Spleen (tissue), 11 donors: ENCODE measurements around the gene HOTAIR. TPM values are rescaled to one million over a fixed set of nuclear protein-coding genes. Genes with fewer than 3 reads are reported as not detected.

Experiments used
- DNase-seq: peaks from one replicate; pipeline ENCODE4 v3.0.0-alpha.2; 2020
- H3K27ac ChIP-seq, 8 donors: fragments of 200-600 bp; sonication (generic) in 7 of 8; 1 replicate in 4 of 8; 2 replicates in 4 of 8; pipeline versions ENCODE4 v1.5.0 to v1.8.0; 2016 to 2021; ENCODE audit warnings: inconsistent platforms in 4 of 8, mild to moderate bottlenecking in 4 of 8, moderate library complexity in 1 of 8
- H3K27me3 ChIP-seq, 7 donors: fragments of 200-600 bp; sonication (generic) in 6 of 7; replicated peaks in 1 of 7; 1 replicate in 4 of 7; 2 replicates in 3 of 7; pipeline versions ENCODE4 v1.5.0 to v1.8.0; 2016 to 2021; ENCODE audit warnings: inconsistent platforms in 3 of 7, mild to moderate bottlenecking in 1 of 7
- H3K36me3 ChIP-seq, 6 donors: fragments of 200-600 bp; sonication (generic) in 5 of 6; 1 replicate in 4 of 6; 2 replicates in 2 of 6; pipeline versions ENCODE4 v1.5.0 to v1.8.0; 2016 to 2021; ENCODE audit warnings: inconsistent platforms in 2 of 6
- H3K4me1 ChIP-seq, 6 donors: fragments of 200-600 bp; sonication (generic) in 5 of 6; 1 replicate in 3 of 6; 2 replicates in 3 of 6; pipeline versions ENCODE4 v1.5.0 to v1.8.0; 2016 to 2021; ENCODE audit warnings: inconsistent platforms in 3 of 6
- H3K4me3 ChIP-seq, 8 donors: fragments of 200-600 bp; sonication (generic) in 7 of 8; 1 replicate in 4 of 8; 2 replicates in 4 of 8; pipeline versions ENCODE4 v1.5.0 to v1.8.0; 2016 to 2021; ENCODE audit warnings: inconsistent platforms in 4 of 8, mild to moderate bottlenecking in 4 of 8, moderate library complexity in 2 of 8
- H3K9me3 ChIP-seq, 8 donors: fragments of 200-600 bp; sonication (generic) in 7 of 8; 1 replicate in 4 of 8; 2 replicates in 4 of 8; pipeline versions ENCODE4 v1.5.0 to v1.8.0; 2016 to 2021; ENCODE audit warnings: inconsistent platforms in 4 of 8
- POLR2A ChIP-seq, 3 donors: fragments of 450-650 bp; IDR thresholded peaks; one replicate each; pipeline ENCODE4 v1.5.1; 2017; ENCODE audit warnings: antibody characterized with exemption in 3 of 3, mild to moderate bottlenecking in 1 of 3
- POLR2AphosphoS5 ChIP-seq, 3 donors: sonication (generic); formaldehyde crosslinking; IDR thresholded peaks; one replicate each; pipeline ENCODE4 v1.5.1; 2017; ENCODE audit warnings: antibody characterized with exemption in 3 of 3
- WGBS, 5 donors: extraction: QIAGEN DNeasy Blood & Tissue Kit in 3 of 5; methylation state at CpG; one replicate each; pipeline versions ENCODE4 v1.1.5 to v1.1.7; 2013 to 2018; 5-methylcytosine and 5-hydroxymethylcytosine counted together
- intact Hi-C: fragments of 100-400 bp; cut with DNase I; formaldehyde crosslinking; loops from one replicate; pipeline ENCODE4 v1.15.0; 2023; ENCODE audit warnings: low total_unique reads
- polyA plus RNA-seq, 3 donors: library from polyadenylated mRNA; stranded (reverse); fragments of 200-250 nt; gene quantifications; one replicate each; pipeline ENCODE4 v1.2.1, GENCODE V29; 2013
- total RNA-seq, 7 donors: library from RNA; depleted of rRNA in 3 of 7; stranded (reverse); fragments of >200 nt in 3 of 7; fragmentation: NEBNext Ultra II Directional in 4 of 7; extraction: Animal tissue kit (Norgen Biotek cat#: 25700) in 4 of 7; gene quantifications; one replicate each; pipeline versions ENCODE4 v1.1.0 to v1.2.1, GENCODE V29; 2016 to 2021
- TF ChIP-seq, protein P1 (sequence below), 11 experiments: fragments of 200-600 bp in 7 of 11; fragments of 450-650 bp in 4 of 11; sonication (generic) in 4 of 11; IDR thresholded peaks in 8 of 11; conservative IDR thresholded peaks in 3 of 11; 1 replicate in 7 of 11; 2 replicates in 4 of 11; pipeline versions ENCODE4 v1.4.0 to v1.8.0; 2016 to 2021; ENCODE audit warnings: antibody characterized with exemption in 11 of 11, inconsistent platforms in 4 of 11, mild to moderate bottlenecking in 1 of 11
- donor health status: healthy with polysubstance abuse.
- donor health status: DM: no; HTN: no; CAD: no; lungs with moderate emphysema.
- donor health status: DM: no; HTN: no; CAD: no.
- donor health status: Bipolar disorder and iron deficiency.
- donor health status: healthy.
- donor health status: DM: no; HTN: no; CAD: no.
- donor health status: DM: yes; HTN: yes; CAD: no.

HOTAIR gene
- total and polyA plus RNA-seq, 10 donors = not detected

DNA sequence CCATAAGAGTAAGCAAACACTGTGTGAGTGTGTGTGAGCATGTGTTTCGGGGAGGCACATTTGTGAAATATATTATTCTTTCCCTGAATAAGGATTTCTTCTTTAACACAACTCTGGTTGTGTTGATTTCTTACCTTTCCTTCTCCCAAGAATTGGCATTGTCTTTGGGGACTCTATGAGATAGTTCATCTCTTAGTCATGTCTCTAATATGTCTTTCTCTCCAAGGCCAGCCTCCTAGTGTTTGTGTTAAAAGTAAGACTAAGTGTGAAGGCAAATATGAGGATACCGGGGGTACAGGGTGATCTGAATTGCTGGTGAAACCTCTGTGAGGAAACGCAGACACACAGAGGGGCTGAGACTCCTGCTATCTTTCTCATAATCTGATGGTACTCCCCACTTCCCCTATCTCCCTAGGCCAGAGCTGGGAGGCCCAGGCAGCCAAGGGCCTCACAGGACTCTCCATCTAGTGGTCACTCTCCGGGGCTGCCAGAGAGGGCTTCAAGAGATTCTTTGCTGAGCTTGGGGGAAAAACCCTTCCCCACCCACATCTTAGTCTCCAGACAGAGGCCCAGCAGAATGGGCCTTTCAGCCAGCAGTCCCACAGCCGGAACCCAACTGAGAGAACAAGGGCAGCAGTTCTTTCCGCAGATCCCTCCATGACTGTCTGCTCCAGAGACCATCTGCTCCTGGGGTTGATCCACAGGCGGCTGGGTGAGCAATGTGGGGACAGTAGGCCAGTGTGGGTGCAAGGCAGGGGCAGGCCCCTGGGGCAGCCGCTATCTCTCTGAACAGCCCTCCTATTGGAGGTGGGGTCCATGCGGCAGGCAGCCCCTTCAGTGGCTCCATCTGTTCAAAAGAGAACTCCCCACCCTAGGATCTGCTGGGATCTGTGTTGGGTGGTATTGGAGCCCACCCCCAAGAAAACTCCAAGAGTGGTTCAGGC lies 25.8 kb downstream of the HOTAIR start:
- TF ChIP-seq, protein P1, sequence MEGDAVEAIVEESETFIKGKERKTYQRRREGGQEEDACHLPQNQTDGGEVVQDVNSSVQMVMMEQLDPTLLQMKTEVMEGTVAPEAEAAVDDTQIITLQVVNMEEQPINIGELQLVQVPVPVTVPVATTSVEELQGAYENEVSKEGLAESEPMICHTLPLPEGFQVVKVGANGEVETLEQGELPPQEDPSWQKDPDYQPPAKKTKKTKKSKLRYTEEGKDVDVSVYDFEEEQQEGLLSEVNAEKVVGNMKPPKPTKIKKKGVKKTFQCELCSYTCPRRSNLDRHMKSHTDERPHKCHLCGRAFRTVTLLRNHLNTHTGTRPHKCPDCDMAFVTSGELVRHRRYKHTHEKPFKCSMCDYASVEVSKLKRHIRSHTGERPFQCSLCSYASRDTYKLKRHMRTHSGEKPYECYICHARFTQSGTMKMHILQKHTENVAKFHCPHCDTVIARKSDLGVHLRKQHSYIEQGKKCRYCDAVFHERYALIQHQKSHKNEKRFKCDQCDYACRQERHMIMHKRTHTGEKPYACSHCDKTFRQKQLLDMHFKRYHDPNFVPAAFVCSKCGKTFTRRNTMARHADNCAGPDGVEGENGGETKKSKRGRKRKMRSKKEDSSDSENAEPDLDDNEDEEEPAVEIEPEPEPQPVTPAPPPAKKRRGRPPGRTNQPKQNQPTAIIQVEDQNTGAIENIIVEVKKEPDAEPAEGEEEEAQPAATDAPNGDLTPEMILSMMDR (IDR thresholded peaks at IDR 0.05 in 8 of 11, conservative IDR thresholded peaks at IDR 0.05 in 3 of 11) = no peak
- TF ChIP-seq POLR2AphosphoS5 (IDR thresholded peaks at IDR 0.05) (no peak), POLR2A (IDR thresholded peaks at IDR 0.05) (no peak)
- Histone ChIP-seq H3K27me3 (peaks cover 28 to 100% (median 97%) of the 10 kb centered on the region in 7 donors), H3K9me3 (peaks cover 0 to 7% (median 0%) of the 10 kb centered on the region in 8 donors), H3K4me3 (no peak overlapping the region), H3K36me3 (no peaks in the 10 kb centered on the region), H3K4me1 (peaks cover 0 to 33% (median 2%) of the 10 kb centered on the region in 6 donors), H3K27ac (no peak overlapping the region)
- DNase-seq = no peak
- WGBS, 5 donors = 28 to 42% (median 29%) methylated on average over 8 to 9 of the region's 9 CpGs
- intact Hi-C loops = no loop called here

DNA sequence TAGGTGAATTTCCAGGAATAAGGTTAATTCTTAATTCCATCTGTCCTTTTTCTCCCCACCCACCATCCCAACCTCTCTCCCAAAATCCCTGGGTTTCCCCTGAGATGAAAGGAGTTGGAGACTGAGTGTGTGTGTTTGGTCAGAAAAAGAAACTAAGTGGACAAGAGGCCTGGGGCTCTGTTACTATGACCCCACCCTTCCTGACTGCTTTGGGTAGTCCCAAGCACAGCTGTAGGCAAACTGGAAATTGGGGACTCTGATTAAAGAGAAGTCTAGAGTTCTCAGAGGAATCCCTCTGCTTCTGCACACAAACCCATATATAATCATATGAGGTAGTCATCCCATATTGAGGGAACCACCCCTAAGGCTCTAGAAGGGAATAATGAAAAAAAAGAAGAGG lies 27.0 kb downstream of the HOTAIR start:
- no peak overlapping the region for H3K4me3 ChIP-seq
- H3K4me1 ChIP-seq = peaks cover 0 to 26% (median 2%) of the 10 kb centered on the region in 6 donors
- H3K9me3 ChIP-seq = no peaks in the 10 kb centered on the region
- no peak overlapping the region for H3K27ac ChIP-seq
- intact Hi-C loops = no loop called here
- TF ChIP-seq POLR2AphosphoS5 (IDR thresholded peaks at IDR 0.05) = no peak
- no peak for TF ChIP-seq POLR2A (IDR thresholded peaks at IDR 0.05)
- TF ChIP-seq, protein P1 (IDR thresholded peaks at IDR 0.05 in 8 of 11, conservative IDR thresholded peaks at IDR 0.05 in 3 of 11) = no peak
- peaks cover 18 to 100% (median 97%) of the 10 kb centered on the region in 7 donors for H3K27me3 ChIP-seq
- no peaks in the 10 kb centered on the region for H3K36me3 ChIP-seq
- DNase-seq = no peak

DNA sequence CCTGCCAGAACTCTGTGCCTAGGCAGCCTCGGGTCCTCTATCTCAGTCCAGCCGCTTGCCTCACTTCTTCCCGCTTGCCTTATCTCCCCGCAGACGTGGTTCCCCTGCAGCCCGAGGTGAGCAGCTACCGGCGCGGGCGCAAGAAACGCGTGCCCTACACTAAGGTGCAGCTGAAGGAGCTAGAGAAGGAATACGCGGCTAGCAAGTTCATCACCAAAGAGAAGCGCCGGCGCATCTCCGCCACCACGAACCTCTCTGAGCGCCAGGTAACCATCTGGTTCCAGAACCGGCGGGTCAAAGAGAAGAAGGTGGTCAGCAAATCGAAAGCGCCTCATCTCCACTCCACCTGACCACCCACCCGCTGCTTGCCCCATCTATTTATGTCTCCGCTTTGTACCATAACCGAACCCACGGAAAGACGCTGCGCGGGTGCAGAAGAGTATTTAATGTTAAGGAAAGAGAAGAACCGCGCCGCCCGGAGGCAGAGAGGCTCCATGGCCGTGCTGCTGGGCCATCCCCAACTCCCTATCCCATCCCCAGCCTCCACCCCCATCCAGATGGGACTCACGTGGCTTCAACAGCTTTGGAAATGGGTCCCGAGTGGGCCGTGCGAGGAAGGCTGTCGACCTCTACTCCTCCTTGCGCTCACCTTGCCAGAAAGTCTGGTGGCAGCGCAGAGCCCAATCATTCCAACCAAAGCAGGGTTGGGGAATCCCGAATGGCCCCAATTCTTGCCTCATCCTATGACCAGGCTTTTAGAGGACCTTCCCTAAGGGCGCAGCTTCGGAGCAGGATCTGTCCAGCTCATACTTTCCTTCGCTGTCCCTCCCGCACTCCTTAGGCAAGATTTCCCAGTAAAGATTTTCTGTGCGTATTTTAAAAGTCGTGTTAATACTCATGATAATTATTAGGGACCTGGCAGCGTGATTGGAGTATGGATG lies 29.6 kb downstream of the HOTAIR start:
- TF ChIP-seq POLR2A (IDR thresholded peaks at IDR 0.05) (no peak), POLR2AphosphoS5 (IDR thresholded peaks at IDR 0.05) (no peak)
- TF ChIP-seq, protein P1 (IDR thresholded peaks at IDR 0.05 in 8 of 11, conservative IDR thresholded peaks at IDR 0.05 in 3 of 11) = no peak
- no peak overlapping the region for H3K27ac ChIP-seq
- DNase-seq = no peak
- H3K4me3 ChIP-seq = no peak overlapping the region
- peaks cover 6 to 100% (median 97%) of the 10 kb centered on the region in 7 donors for H3K27me3 ChIP-seq
- H3K36me3 ChIP-seq = no peaks in the 10 kb centered on the region
- peaks cover 0 to 6% (median 0%) of the 10 kb centered on the region in 6 donors for H3K4me1 ChIP-seq
- H3K9me3 ChIP-seq = no peaks in the 10 kb centered on the region
- intact Hi-C loops = no loop called here
- WGBS, 5 donors = 5 to 10% (median 8%) methylated on average over 51 of the region's 51 CpGs
